DND-41 (cell line): ENCODE results near the gene MAP3K14.

ENCODE experiments used
- ATAC-seq: fragments of 200-7000 bp; cut with Tn5 transposase; 3 replicates; pipeline ENCODE4 v1.9.1; 2021; ENCODE audit warnings: low read depth; ENCODE audit not compliant: insufficient read depth
- DNase-seq: peaks from one replicate; pipeline ENCODE4 v3.0.0-alpha.2; 2020
- H2AFZ ChIP-seq: 2 replicates; pipeline ENCODE4 v1.6.0; 2012; ENCODE audit warnings: low read depth, low read length
- H3K27ac ChIP-seq: 2 replicates; pipeline ENCODE4 v1.5.1; 2012; ENCODE audit warnings: low read length, inconsistent platforms
- H3K27me3 ChIP-seq: fragments of 200-600 bp; sonication (generic); 2 replicates; pipeline ENCODE4 v1.6.0; 2012; ENCODE audit warnings: low read length, mild to moderate bottlenecking, inconsistent platforms; ENCODE audit not compliant: insufficient read depth, poor library complexity
- H3K36me3 ChIP-seq: 2 replicates; pipeline ENCODE4 v1.5.1; 2012; ENCODE audit warnings: low read length, inconsistent platforms; ENCODE audit not compliant: insufficient read depth
- H3K4me1 ChIP-seq: 2 replicates; pipeline ENCODE4 v1.5.1; 2012; ENCODE audit warnings: mild to moderate bottlenecking, low read length; ENCODE audit not compliant: insufficient read depth
- H3K4me2 ChIP-seq: 2 replicates; pipeline ENCODE4 v1.6.0; 2012; ENCODE audit warnings: mild to moderate bottlenecking, moderate library complexity, low read length, inconsistent platforms; ENCODE audit not compliant: insufficient read depth
- H3K4me3 ChIP-seq, 2 experiments: fragments of 200-600 bp in 1 of 2; shearing (Covaris generic) in 1 of 2; 2 replicates each; pipeline ENCODE4 v1.5.1; 2012 to 2016; ENCODE audit warnings: inconsistent platforms in 2 of 2, low read length in 2 of 2, mild to moderate bottlenecking in 2 of 2, low read depth in 1 of 2, moderate library complexity in 1 of 2
- H3K79me2 ChIP-seq: 2 replicates; pipeline ENCODE4 v1.6.0; 2012; ENCODE audit warnings: low read length, inconsistent platforms; ENCODE audit not compliant: insufficient read depth
- H3K9ac ChIP-seq: 2 replicates; pipeline ENCODE4 v1.6.0; 2012; ENCODE audit warnings: low read depth, mild to moderate bottlenecking, inconsistent platforms, low read length, moderate library complexity
- H3K9me3 ChIP-seq: 2 replicates; pipeline ENCODE4 v1.5.1; 2012; ENCODE audit warnings: low read length, moderate library complexity, mild to moderate bottlenecking, inconsistent platforms; ENCODE audit not compliant: insufficient read depth, severe bottlenecking
- H4K20me1 ChIP-seq: 2 replicates; pipeline ENCODE4 v1.6.0; 2012; ENCODE audit warnings: low read length; ENCODE audit not compliant: insufficient read depth
- EZH2 ChIP-seq: IDR thresholded peaks from 3 replicates; pipeline ENCODE4 v1.6.1; 2012; ENCODE audit warnings: borderline replicate concordance, low read depth, mild to moderate bottlenecking, moderate library complexity, low read length, inconsistent platforms; ENCODE audit not compliant: severe bottlenecking
- TF ChIP-seq, protein P1 (sequence below): IDR thresholded peaks from 2 replicates; pipeline ENCODE4 v1.5.1; 2012; ENCODE audit warnings: borderline replicate concordance, low read length, moderate library complexity, mild to moderate bottlenecking; ENCODE audit not compliant: poor library complexity, severe bottlenecking; ENCODE audit errors: extremely low read depth

MAP3K14 gene

DNA sequence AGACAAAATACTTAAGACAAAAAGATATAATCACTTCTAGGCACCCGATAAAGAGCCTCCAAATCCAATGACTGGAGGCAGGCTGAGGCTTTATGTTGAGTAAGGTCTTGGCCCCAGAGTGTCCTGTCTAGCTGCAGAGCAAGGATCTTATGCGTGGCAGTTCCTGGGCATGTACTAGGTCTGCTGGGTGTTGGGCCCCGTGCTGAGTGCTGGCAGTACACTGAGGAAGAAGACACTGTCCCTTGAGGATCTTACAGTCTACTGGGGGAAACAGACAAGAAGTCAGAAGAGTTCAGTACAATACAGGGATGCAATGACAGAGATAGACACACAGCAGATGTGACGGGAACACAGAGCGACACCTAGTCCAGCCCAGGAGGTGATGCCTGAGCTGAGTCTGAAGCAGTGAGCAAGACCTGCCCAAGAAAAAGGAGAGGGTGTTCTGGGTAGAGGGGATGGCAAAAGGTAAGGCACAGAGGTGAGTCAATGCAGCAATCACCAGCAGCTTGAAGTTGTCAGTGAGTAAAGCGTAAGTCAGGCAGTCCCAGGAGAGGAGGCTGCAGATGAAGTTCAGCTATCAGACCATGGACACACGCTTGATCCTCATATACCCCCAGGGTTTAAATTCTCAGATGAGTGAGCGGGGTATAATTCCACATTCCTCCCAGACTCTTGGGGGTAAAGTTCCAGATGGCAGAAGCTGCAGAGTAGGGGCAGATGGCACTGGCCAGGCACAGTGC, 18.1 kb downstream of the MAP3K14 start:
- no peak overlapping the region for H3K4me3 ChIP-seq
- no peak overlapping the region for H3K4me2 ChIP-seq
- peaks cover 39% of the 10 kb centered on the region for H4K20me1 ChIP-seq
- H2AFZ ChIP-seq = no peak overlapping the region
- no peak for DNase-seq
- no peaks in the 10 kb centered on the region for H3K9me3 ChIP-seq
- H3K9ac ChIP-seq = no peak overlapping the region
- H3K4me1 ChIP-seq = no peaks in the 10 kb centered on the region
- no peak overlapping the region for H3K27ac ChIP-seq
- peaks cover 79% of the 10 kb centered on the region for H3K79me2 ChIP-seq
- TF ChIP-seq, protein P1, sequence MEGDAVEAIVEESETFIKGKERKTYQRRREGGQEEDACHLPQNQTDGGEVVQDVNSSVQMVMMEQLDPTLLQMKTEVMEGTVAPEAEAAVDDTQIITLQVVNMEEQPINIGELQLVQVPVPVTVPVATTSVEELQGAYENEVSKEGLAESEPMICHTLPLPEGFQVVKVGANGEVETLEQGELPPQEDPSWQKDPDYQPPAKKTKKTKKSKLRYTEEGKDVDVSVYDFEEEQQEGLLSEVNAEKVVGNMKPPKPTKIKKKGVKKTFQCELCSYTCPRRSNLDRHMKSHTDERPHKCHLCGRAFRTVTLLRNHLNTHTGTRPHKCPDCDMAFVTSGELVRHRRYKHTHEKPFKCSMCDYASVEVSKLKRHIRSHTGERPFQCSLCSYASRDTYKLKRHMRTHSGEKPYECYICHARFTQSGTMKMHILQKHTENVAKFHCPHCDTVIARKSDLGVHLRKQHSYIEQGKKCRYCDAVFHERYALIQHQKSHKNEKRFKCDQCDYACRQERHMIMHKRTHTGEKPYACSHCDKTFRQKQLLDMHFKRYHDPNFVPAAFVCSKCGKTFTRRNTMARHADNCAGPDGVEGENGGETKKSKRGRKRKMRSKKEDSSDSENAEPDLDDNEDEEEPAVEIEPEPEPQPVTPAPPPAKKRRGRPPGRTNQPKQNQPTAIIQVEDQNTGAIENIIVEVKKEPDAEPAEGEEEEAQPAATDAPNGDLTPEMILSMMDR = no peak
- no peak for TF ChIP-seq EZH2
- ATAC-seq = no peak
- peaks cover 4% of the 10 kb centered on the region; the same call in 1 of the 2 replicates for H3K36me3 ChIP-seq
- H3K27me3 ChIP-seq = no peaks in the 10 kb centered on the region

DNA sequence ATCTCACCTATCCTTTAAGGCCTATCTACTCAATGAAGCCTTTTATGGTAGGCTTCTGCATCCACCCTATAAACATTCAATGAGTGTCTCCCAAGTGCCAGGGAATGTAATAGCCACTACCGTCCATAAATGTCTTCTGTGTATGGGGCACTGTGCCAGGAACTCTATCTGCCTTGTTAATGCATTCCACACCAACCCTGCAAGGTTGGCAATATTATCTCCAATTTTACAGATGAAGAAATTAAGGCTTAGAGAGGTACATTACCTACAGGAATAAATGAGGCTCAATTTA, 20.0 kb downstream of the MAP3K14 start:
- no peak for ATAC-seq
- Histone ChIP-seq H3K9me3 (no peaks in the 10 kb centered on the region), H3K4me1 (no peaks in the 10 kb centered on the region), H3K9ac (no peak overlapping the region), H3K27ac (no peak overlapping the region), H3K79me2 (peaks cover 89% of the 10 kb centered on the region), H3K36me3 (peaks cover 4% of the 10 kb centered on the region; the same call in 1 of the 2 replicates), H2AFZ (no peak overlapping the region), H3K4me2 (no peak overlapping the region), H3K27me3 (no peaks in the 10 kb centered on the region), H3K4me3 (no peak overlapping the region), H4K20me1 (peaks cover 49% of the 10 kb centered on the region)
- TF ChIP-seq, protein P1 = no peak
- TF ChIP-seq EZH2 = no peak
- DNase-seq = no peak

DNA sequence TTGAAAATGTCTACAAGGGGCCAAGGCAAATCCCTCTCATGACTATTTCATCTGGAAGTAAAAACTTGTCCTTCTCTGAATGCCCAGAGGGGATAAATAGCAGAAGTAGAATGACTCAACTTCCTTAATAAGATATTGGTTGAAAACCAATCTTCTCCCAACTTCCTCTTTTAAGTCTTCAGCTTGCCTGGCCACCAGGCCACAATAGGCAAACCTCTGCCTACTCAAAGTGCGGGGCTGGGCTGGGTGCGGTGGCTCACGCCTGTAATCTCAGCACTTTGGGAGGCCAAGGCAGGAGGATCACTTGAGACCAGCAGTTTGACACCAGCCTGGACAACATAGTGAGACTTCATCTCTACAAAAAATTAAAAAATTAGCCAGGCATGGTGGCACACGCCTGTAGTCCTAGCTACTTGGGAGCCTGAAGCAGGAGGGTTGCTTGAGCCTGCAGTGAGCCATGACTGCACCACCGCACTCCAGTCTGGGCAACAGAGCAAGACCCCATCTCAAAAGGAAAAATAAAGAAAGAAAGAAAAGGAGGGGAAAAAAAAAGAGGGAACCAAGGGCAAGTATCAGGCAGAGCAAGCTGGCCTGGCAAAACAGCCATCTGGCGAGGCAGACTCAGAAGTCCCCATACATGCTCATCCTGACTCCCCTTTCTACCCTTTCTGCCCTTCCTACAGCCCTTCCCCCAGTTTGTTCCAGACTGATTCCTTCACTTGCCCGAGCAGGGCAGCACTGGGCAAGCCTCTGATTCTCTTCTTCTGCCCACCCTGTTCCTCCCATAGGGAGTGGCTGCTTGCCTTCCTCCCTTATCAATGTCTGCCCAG, 20.6 kb downstream of the MAP3K14 start:
- H3K36me3 ChIP-seq = peaks cover 4% of the 10 kb centered on the region; the same call in 1 of the 2 replicates
- H2AFZ ChIP-seq = no peak overlapping the region
- H3K27ac ChIP-seq = no peak overlapping the region
- TF ChIP-seq EZH2 = no peak
- TF ChIP-seq, protein P1 = no peak
- H3K9ac ChIP-seq = no peak overlapping the region
- H3K79me2 ChIP-seq = peaks cover 87% of the 10 kb centered on the region
- ATAC-seq (no peak), DNase-seq (no peak)
- H3K27me3 ChIP-seq = no peaks in the 10 kb centered on the region
- H3K4me3 ChIP-seq = no peak overlapping the region
- no peak overlapping the region for H3K4me2 ChIP-seq
- no peaks in the 10 kb centered on the region for H3K4me1 ChIP-seq
- no peaks in the 10 kb centered on the region for H3K9me3 ChIP-seq
- H4K20me1 ChIP-seq = peaks cover 52% of the 10 kb centered on the region
